ENCODE measurements around the gene STXBP6.

The STXBP6 gene

DNA sequence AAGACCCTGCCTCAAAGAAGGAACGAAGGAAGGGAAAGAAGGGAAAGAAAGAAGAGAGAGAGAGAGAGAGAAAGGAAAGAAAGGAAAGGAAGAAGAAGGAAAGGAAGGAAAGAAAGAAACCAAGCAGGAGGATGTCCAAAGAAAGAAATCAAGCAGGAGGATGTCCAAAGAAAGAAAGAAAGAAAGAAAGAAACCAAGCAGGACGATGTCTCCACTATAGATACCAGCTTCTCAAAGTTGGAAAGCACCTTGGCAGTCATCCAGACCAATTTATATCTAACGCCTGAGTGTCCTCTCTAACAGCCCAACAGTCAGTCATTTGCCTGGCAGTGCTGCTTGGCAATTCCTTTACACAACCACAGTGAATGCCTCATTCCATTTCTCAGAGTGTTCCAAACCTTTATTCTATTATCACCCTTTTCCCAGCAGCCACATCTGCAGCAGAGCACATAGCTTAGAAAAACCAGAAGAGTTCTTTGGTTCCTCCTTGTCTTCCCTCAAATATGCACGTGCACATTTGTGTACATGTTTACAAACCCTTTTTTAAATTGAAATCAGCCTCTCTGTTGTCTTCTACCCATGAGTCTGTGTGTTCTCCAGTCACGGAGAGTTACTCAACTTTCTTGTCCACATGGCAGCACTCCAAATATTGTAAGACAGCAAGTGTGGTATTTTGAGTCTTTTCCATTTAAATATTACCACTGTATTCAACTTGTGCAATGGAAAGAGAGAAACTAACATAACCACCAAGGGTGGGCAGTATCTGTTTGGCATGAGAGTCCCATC is 138.4 kb downstream of the STXBP6 start:
- no peak for DNase-seq

DNA sequence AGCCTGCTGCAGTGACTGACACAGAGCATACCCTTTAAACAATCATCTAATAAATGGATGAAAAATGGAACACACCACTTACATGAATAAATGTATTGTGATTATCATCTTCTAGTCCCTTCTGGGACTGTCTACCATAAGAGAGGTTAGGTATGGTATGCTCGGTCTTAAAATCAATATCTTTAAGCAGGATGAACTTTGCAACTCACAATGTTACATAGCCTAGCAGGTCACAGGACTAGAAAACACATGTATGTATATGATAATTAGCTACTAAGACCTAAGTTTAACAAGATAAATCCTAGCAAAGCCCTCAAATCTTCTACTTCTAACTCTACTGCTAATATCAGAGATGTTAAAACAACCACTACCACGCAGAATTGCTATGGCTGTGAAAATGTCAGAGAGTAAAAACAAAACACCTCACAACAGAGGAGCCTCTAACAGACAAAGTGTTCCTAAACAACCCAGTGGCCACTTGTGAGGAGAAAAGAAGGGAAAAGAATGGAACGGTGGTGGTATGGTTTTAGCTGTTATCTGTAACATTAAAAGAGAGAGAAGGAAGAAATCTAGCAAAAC is 139.4 kb downstream of the STXBP6 start:
- no peak for DNase-seq

DNA sequence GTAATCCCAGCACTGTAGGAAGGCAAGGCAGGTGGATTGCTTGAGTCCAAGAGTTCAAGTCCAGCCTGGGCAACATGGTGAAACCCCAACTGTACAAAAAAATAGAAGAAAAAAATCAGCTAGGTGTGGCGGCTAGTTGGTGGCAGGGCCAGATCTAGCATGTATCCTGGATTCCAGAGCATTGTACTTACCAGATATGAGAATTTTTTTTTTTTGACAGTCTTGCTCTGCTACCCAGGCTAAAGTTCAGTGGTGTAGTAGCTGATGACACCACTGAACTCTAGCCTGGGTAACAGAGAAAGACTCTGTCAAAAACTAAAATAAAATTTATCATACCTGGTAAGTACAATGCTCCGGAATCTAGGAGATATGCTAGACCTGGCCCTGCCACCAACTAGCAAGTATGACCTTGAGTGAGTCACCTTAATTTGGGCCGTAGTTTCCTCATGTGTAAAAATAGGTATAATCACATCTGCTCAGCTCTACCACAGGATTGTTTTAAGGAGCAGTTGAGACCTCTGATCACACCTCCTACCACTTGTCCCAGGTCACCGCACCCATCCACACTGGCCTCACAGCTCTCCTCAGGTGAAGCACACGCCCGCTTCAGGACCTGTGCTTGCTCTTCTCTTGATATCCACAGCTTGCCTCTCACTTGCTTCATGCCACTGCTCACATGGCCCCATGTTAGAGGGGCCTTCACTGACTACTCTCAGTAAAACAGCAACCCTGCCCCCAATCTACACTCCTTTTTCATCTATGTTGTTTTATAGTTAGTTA is 140.2 kb downstream of the STXBP6 start:
- DNase-seq, result no peak

DNA sequence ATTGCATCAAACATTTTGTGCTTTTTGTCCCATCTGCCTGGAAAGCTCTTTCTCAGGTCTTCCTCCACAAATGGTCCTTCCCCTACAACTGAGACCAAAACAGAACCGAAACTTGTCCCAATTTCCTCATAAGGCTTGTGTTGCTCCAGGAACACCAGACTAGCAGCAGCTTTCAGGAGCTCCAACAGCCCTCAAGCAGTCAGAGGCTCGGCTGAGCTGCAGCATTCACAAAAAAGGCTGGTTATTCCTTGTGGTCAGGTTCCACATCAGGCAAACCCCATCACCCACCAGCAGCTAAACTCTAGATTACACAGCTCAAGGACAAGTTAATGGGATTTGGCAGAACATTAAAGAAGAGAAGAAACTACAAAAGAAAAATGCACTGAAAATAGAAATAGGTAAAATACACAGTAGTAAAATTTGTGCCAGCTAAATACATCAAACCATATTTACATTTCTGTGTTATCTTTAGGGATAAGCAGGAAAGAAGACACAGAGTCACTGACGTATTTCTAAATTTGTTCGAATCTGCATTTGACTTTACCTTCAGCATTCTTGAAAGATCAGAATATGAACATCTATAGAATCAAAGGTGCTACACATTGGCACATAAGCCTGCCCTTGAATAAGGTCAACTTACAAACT is 141.2 kb downstream of the STXBP6 start:
- no peak for DNase-seq

DNA sequence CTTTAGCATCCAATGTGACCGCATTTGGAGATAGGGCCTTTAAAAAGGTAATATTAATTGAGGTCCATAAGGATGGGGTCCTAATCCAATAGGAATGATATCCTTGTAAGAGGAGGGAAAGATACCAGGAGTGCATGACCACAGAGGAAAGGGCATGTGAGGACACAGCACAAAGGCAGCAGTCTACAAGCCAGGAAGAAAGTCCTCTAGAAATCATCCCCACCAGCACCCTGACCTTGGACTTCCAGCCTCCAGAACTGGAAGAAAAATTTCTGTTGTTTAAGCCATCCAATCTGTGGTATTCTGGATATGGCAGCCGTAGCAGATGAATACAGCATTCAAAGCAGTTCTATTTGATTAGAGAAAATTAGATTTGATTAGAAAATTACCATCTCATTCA is 145.4 kb downstream of the STXBP6 start:
- DNase-seq, result no peak

DNA sequence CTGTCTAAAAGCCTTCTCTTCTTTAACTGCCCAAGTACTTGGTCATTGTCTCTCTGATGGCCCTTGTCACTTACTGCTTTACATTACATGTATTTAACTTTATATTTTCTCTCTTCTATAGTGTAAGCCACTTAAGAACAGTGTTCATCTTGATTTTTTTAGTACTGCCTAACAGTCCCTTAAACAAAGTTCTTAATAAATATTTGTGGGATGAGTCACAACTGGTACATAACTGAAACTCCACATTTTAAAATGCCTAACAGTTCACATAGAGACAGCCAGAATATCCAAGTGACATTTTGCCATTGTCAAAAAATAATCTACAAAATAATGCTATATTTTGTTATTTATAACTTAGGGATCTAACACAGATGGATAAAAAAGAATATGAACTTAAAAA is 146.6 kb downstream of the STXBP6 start:
- no peak for DNase-seq

DNA sequence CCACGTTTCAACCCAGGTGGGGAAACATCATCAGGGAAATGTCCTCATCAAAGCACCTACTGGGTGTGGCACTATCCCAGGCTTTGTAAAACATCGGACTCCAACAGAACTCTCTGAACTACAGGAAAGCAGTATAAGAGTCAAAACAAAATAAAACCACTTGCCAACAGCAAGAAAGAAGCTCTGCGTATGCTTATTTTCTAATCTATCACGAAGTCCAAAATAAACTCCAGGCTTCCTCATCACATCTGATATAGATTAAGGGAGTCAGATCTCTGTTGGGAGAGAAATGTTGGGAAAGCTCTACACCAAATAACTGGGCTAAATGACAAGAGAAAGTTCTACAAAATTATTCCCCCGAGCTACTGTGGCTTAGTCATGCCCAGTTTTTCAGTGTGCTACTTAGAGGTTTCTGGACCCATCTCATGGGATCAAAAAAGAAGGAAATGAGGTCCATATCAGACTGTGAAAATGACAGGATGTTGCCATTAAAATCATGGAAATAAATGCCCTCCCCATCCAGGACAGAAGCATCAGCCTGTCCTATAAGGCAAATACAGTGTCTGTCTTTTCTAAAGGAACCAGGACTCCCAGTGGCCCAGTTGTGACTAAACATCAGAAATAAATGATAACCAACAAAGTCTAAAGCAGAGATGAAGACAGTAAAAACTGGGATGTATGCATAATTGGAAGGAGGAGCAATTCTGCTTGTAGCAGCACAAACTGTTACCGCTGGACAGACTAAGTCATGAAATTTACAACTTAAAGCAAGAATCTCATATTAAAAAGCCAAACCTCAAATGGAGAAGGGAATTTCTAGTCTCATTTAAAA is 149.5 kb downstream of the STXBP6 start:
- DNase-seq, result no peak

DNA sequence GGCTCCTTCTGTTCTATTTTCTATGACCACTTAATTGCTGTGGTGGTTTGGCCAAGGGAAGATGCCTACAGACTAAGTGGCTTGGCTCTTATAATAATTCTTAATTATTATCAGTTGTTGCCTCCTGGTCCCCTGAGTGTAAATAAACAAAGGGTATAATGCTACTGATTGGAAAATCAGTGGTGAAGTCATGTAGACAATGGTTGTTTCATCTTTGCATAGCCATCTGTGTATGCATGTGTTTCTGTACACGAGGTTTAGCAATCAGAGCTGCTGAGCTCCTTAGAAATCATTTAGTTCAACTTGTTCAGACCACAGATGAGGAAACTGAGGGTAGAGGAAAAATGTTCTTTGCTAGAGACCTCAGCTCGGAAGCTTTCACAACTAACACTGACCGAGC is 152.2 kb downstream of the STXBP6 start:
- no peak for DNase-seq

DNA sequence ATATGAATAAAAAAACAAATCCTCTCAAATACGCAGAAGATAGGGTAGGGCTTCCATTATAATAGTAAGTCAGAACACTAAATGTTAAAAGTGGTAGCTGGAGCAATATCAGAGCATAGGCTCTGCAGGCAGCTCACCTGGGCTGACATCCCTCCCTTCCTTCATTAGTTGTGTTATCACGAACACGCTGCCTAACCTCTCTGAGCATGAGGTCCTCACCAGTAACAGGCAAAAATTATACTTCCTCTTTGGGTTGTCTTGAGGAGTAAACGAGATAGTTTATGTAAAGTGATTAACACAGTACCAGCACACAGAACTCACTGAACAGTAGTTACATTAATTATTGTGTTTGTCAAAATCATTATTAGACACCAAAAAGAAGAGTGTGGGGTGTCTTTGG is 154.3 kb downstream of the STXBP6 start:
- DNase-seq, result no peak

DNA sequence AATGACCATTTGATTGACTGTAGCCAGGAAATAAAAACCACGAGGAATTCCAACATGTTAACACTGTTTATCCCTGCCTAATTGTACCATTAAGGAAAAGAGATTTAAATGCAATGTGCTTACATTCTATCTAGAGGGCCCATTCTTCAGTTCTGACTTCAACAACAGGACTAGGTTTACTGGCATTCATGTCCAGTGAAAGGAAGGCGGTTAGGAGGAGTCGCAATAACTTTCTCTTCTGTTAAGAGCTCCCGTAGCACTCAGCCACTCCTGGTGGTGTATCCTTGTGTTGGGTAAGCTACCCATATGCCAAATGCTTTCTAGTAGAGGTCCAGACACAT is 154.7 kb downstream of the STXBP6 start:
- no peak for DNase-seq

DNA sequence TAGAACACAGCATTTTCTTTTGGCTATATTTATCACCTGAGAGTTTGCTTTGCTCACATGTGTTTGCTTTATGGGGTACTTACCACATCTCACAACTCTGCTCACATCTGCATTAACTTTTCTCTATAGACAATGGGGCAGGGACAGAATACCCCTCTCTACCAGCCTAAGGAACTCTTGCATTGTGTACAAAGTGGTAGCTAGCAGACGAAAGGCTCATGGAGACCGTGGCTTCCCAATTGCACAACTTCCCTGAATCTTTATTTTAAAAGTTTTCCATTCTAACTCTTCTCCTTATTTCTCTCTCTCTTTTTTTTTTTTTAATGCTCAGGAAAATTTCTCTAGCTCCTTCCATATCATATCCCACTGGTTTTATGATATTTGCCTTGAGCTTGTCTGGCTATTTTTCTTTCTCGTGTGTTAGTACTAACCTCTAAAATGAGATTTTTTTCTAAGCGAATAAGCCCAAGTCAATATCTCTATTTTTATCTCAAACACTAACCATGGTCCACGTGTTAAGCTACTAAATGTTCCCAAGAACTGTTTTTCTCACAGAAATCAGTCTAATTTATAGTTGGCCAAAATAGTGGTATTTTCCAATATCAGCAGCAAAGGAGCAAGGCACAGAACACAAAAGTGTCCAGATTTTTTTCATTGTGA is 155.2 kb downstream of the STXBP6 start:
- DNase-seq, result no peak

DNA sequence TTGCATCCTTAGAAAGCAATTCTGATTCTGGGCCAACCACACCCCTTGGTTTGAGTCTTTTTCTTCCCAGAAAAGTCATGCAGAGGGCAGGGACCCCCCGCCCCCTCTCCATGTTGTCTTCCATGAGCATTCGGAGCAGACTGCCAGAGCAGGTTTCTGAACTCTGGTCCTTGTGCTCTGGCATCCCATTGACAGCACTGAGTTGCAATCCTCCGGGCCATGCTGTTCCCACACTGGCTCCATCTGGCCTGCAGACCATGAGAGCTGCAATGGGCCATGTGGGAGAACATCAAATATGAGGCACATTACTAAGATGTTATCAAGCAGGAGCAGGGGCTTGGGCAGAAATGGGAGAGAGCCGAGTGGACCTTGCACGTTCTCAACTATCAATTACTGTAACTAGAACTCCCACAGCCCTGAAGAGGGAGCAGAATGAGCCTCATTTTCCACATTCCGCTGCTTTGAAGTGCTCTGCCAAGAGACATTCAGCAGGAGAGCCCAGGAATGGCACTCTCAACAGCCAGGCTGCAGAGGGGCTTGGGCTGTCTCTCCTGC is 157.4 kb downstream of the STXBP6 start:
- no peak for DNase-seq

DNA sequence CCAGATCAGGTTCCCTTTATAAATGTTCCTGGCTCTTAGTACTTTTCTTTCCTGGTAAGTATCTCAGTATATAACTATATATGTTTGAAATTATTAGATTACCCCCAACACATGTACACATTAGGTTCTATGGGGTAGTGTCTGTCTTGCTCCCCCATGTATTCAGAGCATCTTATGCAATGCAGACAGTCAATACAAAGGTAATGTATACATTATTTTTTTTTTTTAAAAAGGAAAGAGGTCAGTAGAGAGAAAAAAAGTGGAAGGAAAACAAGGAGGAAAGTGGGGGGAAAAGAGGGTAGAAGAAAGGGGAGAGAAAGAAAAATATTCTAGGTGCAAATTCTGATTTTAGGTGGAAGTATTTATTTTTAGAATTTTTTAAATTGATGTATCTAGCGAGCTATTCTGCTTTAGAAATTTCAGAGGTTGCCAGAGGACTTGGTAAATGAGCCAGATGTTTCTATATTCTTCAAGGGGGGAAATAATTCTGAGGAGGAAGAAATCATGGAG is 157.9 kb downstream of the STXBP6 start:
- DNase-seq, result no peak

DNA sequence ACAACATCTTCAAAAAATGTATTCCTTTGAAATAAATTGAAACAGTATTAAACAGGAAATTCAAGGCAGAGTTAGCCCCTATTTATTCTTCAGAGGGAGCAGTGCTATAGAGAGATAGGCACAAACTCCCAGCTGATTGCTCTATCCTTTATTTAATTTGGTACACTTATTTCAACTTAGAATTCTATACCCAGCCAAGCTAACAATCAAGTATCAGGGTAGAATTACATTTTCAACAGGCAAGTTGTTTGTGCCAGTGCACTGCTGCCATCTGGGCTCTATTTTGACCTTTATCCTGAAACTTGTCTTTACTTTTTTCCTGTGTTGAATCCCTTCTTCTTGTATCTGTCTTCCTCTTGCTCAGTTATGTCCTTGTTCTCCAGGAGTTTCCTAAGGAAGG is 159.2 kb downstream of the STXBP6 start:
- DNase-seq, result no peak

DNA sequence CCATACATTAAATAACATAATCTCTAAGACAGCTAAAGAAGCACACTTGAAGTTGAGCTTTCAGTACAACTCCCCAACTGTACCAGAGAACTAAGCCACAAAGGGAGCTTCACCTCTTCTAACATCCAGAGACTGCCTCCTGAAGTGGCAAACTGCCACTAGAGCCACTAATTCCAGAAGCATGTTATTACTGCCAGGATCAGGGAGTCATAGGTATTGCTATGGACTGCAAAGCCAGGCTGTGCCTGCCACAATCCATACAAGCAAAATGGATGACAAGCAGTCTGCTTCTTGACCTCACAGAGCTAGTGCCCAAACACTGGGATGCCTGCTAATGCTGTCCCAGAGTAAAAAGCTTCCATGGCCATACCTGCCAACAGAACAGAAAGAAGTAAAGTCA is 160.1 kb downstream of the STXBP6 start:
- no peak for DNase-seq

DNA sequence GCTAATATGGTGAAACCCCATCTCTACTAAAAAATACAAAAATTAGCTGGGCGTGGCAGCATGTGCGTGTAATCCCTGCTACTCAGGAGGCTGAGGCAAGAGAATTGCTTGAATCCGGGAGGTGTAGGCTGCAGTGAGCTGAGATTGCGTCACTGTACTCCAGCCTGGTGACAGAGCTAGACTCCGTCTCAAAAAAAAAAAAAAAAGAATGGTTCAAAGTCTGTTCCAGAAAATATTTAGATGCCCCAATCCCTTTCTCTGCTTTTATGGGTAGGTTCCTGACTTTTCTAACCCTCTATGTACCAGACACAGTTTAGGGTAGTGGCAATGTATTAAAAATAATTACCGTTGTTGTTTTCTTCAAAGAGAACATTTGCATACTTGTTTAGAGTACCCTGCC is 161.4 kb downstream of the STXBP6 start:
- DNase-seq, result no peak

DNA sequence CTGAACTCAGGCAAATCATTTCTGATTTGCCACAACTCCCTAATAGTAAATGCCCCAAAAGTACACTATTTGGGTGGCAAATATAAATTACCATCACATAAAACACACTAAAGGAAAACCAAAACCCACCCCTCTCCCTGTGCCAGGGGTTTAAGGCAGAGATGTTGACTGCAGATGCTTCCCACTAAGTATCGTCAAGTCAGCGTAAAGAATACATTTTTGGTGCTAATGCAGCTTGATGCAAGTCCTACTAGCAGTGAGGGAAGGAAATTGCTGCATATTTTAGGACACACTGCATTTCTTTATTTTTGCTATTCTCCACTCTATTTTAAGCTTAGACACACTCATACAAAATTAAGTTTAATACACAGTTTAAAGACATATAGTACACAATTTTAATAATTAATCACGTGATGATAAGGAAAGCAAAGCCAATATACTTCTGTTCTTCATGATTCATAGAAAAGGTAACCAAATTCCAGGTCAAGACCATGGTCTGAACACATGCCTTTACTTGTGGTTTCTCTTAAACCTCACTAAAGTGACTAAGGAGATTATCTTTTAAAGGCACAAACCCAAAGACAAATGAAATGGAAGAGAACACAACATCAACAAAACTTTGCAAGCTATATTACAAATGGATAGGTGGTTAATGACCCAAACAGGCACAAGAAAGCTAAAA is 162.2 kb downstream of the STXBP6 start:
- no peak for DNase-seq

DNA sequence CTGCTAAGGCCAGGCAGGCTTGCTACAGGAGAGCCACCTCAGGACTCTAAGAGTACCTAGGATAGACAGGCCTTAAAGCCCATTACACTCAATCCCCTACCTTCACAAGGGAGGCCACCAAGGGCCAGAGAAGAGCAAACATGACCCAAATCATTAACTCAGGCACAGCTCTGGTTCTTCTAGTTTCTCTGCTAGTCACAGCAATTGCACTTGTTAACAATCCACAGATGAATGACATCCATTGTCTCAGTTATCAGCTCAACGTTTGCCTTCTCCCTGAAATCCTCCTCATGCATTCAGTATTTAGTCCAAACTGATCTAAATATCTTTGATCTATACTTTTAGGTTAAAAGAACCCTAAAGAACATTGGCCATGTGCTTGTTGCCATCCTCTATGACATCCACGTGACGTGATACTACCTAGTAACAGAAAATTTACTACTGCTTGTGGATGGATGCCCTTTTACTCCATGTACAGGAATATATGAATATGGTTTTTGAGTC is 164.5 kb downstream of the STXBP6 start:
- DNase-seq, result no peak

DNA sequence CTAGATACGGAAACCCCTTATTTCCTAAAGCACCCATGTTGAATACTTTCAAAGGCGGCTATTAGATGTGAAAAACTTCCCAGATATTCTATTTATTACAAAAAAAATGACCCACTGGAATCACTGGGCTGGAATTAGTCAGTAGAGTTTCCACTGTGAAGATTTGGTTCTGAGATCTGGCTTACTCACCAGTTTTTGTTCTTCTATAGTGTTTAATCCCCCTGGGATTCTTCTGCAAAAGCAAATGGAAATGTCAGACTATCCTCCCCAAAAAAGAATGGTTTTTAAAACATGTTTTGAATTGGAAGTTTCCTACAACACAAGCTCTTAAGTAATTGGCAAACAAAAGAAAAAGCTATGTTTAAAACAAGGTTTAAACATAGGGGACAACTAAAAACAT is 166.4 kb downstream of the STXBP6 start:
- DNase-seq, result no peak

DNA sequence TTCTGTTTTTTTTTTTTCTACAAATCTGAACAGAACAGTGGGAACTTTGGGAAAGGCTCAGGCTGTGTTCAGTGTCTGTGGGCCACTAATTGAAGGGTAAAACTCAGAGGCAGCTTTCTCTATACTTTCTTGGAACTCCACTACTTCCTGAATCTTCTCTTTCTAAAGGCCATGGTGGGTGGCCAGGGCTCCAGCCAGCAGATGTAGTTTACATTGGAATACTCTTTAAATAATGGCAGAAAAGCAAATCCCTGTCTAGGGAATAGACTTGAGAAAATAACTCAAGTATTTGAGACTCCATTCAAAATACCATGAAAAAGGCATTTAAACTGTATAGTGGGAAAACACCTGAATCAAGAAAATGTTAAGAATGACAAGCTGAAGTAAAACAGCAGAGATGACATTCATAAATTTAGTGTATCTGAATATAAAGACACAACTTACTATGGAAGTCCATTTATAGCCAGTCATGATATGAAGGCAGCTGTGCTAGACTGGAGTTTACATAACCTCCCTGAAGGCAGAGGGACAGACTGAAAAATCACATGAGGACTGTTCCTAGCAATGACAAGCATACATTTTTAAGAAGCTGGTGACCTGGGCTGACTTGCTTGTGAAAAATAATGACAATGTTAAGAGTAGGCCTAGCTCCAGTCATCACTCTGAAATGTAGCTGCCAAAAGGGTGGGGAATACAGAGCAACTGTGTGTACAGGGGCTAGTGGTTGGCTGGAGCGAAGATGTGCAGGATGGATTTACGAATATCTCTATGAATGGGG is 168.6 kb downstream of the STXBP6 start:
- DNase-seq, result no peak

Measured in stimulated activated naive CD4-positive, alpha-beta T cell treated with Interleukin-2 at 50 U/mL for 16 hours (primary cell).